Putamen (tissue), 1 donor: ENCODE results near the gene MS4A8.
"Not testable (repeated sequence)": the region's sequence is repeated elsewhere in the genome, so short reads cannot be mapped to it uniquely, and the experiment has no call there.

Experiments used
- DNase-seq: peaks from one replicate; pipeline ENCODE4 v3.0.0-alpha.2; 2016; ENCODE audit warnings: low spot score

Gene MS4A8

GRCh38 chr11:60725592-60725991, 26.2 kb downstream of the MS4A8 start:
- DNase-seq: no peak

GRCh38 chr11:60731586-60731985, 32.2 kb downstream of the MS4A8 start:
- no peak for DNase-seq

- no peak for DNase-seq
These were observed 34.9 kb downstream of the MS4A8 start for GRCh38 chr11:60734279-60734678.

GRCh38 chr11:60739114-60739513, 39.7 kb downstream of the MS4A8 start:
- no peak for DNase-seq

GRCh38 chr11:60740573-60740972, 41.2 kb downstream of the MS4A8 start:
- no peak for DNase-seq

GRCh38 chr11:60741421-60741820, 42.0 kb downstream of the MS4A8 start:
- DNase-seq: no peak

- DNase-seq: no peak
These were observed 43.6 kb downstream of the MS4A8 start for GRCh38 chr11:60743058-60743457.

- no peak for DNase-seq
These were observed 44.7 kb downstream of the MS4A8 start for GRCh38 chr11:60744114-60744513.

- no peak for DNase-seq
These were observed 48.0 kb downstream of the MS4A8 start for GRCh38 chr11:60747359-60747873.

GRCh38 chr11:60748225-60748624, 48.8 kb downstream of the MS4A8 start:
- DNase-seq: no peak

GRCh38 chr11:60748821-60749220, 49.4 kb downstream of the MS4A8 start:
- no peak for DNase-seq

- no peak for DNase-seq
These were observed 51.5 kb downstream of the MS4A8 start for GRCh38 chr11:60750911-60751310.

GRCh38 chr11:60753309-60753708, 53.9 kb downstream of the MS4A8 start:
- DNase-seq: no peak

GRCh38 chr11:60754887-60755286, 55.5 kb downstream of the MS4A8 start:
- no peak for DNase-seq

- no peak for DNase-seq
These were observed 57.1 kb downstream of the MS4A8 start, which contains the start of gene MS4A15 for GRCh38 chr11:60756307-60757032. MS4A15 (plus strand) TSS chr11:60756867; CDS start chr11:60763734, 6,867 bp downstream.

GRCh38 chr11:60757231-60757800, 57.9 kb downstream of the MS4A8 start:
- no peak for DNase-seq

- DNase-seq: not testable (repeated sequence)
These were observed 59.3 kb downstream of the MS4A8 start for GRCh38 chr11:60758671-60759070.

- DNase-seq: not testable (repeated sequence)
These were observed 60.2 kb downstream of the MS4A8 start for GRCh38 chr11:60759438-60760225.

GRCh38 chr11:60761436-60762190, 62.2 kb downstream of the MS4A8 start:
- no peak for DNase-seq

- no peak for DNase-seq
These were observed 63.7 kb downstream of the MS4A8 start for GRCh38 chr11:60762851-60763691.
